ENCODE results near the gene PLA2G2F.

DNA sequence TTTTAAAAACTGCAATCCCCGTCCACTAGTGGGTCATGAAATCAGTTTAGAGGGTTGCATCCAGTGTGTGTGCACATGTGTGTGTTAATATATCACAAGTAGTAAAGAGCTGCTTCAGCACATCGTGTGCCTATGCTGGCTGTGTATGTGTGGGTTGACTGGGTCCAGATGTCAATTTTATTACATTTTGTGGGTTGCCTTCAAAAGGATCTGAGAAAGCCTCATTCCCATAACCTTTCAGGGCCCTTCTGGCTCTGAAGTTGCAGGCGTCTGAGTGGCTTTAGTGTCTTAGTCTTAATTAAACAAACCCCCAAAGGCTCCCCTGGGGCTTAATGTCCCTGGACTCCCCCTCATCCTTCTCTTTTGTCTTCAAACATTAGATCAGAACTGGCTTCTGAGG is 39.6 kb upstream of the PLA2G2F start:
- TF ChIP-seq, protein P1, sequence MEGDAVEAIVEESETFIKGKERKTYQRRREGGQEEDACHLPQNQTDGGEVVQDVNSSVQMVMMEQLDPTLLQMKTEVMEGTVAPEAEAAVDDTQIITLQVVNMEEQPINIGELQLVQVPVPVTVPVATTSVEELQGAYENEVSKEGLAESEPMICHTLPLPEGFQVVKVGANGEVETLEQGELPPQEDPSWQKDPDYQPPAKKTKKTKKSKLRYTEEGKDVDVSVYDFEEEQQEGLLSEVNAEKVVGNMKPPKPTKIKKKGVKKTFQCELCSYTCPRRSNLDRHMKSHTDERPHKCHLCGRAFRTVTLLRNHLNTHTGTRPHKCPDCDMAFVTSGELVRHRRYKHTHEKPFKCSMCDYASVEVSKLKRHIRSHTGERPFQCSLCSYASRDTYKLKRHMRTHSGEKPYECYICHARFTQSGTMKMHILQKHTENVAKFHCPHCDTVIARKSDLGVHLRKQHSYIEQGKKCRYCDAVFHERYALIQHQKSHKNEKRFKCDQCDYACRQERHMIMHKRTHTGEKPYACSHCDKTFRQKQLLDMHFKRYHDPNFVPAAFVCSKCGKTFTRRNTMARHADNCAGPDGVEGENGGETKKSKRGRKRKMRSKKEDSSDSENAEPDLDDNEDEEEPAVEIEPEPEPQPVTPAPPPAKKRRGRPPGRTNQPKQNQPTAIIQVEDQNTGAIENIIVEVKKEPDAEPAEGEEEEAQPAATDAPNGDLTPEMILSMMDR (IDR thresholded peaks at IDR 0.05): no peak
- no peak for TF ChIP-seq POLR2A (IDR thresholded peaks at IDR 0.05)
